Stimulated activated CD8-positive, alpha-beta memory T cell treated with anti-CD3 and anti-CD28 coated beads, Interleukin-12 subunit alpha, Interleukin-12 subunit beta, amount 100 ng/mL, for 1 hour (primary cell): Measurements from ENCODE around the gene PRKAR2B.
"Not testable (repeated sequence)": the region's sequence is repeated elsewhere in the genome, so short reads cannot be mapped to it uniquely, and the experiment has no call there.

Experiments
- DNase-seq: peaks from one replicate; pipeline ENCODE4 v3.0.0-alpha.2; 2020; ENCODE audit warnings: low read depth

The PRKAR2B gene

DNA sequence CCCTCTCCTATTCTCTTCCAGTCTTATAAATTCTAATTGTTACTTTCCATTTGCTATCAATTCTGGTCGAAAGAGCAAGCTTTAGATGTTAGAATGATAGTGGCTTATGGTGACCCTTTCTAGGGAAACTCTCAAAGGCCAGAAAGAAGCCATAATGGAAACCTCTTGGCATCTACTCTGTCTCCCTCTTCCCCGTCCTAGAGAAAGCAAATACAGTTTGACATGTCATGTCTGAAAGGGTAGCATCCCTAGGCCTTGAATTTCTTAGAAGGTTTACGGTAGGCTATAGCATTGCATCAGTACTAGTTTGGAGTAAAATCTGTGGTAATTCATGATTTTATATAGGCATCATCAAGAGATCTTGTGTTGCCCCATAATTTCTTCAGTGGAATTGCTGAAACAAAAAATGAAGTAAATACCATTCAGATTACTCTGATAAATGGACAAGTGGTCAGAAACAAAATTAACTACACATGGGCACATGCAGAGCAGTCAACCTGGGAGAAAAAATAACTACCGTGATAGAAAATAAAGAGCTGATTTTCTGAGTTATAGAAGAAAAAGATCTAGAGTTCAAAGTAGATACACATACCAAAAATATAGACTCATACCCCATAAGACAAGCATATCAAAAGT is 4.4 kb downstream of the PRKAR2B start:
- no peak for DNase-seq

DNA sequence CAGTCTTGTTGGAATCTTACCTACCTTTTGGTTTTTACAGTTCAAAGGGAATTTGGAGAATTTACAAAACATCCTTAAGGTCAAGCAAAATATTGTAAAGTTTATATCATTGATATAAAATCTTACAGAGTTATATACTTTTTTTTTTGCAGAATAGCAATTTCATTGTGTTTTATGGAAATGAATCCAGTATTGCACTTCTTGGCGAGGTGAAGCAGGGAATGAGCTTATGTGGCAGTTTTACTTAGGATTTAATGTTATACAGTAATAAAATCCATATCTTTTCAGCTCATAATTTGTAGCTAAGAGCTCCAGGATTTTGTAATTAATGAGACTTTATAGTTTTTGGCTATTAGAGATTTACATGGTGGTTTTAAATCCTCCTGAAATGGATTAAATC is 5.0 kb downstream of the PRKAR2B start:
- no peak for DNase-seq

DNA sequence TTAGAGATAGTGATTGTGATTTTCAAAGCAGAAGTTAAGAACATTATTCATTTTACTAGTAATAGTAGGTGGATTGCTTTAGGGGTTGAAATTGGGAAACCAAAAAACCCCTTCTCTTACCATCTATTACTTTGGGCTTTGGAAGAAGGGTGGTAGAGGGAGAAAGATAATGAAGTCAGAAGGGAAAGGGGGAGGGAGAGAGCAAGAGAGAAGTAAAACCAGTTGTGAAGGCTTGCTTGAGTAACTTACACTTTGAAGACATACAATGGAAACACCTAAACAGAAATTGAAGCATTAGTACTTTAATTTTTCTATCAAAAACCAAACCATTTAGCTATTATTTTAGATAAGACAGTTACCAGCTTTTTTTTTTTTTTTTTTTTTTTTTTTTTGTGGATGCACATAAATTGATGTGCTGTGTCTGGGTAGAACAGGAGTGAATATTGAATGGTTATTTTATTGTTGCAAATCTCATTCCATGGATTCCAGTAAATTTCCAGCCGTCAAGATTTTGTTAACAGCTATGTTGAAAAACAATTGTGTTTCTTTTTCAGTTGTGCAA is 5.5 kb downstream of the PRKAR2B start:
- DNase-seq: no peak

DNA sequence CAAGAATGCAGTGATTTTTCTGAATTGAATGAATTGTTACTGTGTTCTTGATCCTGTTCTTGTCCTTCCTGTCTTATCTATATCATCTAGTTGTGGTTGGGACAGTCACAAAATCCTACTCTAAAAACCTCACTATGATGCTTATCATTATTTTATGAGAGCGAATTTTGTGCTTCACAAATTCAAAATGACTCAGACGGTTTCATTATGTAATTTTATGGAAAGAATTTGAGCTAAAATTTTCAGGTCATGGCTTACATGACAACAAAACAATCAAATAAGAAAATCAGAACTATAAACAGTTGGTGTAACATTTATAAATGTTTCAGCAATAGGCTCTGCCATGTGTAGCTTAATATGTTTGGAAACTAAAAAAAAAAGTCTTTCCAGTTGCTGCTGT is 6.9 kb downstream of the PRKAR2B start:
- DNase-seq: no peak

DNA sequence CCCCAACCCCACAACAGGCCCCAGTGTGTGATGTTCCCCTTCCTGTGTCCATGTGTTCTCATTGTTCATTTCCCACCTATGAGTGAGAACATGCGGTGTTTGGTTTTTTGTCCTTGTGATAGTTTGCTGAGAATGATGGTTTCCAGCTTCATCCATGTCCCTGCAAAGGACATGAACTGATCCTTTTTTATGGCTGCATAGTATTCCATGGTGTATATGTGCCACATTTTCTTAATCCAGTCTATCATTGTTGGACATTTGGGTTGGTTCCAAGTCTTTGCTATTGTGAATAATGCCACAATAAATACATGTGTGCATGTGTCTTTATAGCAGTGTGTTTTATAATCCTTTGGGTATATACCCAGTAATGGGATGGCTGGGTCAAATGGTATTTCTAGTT is 10.5 kb downstream of the PRKAR2B start:
- DNase-seq: not testable (repeated sequence)

DNA sequence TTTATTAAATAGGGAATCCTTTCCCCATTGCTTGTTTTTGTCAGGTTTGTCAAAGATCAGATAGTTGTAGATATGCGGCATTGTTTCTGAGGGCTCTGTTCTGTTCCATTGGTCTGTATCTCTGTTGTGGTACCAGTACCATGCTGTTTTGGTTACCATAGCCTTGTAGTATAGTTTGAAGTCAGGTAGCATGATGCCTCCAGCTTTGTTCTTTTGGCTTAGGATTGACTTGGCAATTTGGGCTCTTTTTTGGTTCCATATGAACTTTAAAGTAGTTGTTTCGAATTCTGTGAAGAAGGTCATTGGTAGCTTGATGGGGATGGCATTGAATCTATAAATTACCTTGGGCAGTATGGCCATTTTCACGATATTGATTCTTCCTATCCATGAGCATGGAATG is 11.6 kb downstream of the PRKAR2B start:
- DNase-seq: not testable (repeated sequence)

DNA sequence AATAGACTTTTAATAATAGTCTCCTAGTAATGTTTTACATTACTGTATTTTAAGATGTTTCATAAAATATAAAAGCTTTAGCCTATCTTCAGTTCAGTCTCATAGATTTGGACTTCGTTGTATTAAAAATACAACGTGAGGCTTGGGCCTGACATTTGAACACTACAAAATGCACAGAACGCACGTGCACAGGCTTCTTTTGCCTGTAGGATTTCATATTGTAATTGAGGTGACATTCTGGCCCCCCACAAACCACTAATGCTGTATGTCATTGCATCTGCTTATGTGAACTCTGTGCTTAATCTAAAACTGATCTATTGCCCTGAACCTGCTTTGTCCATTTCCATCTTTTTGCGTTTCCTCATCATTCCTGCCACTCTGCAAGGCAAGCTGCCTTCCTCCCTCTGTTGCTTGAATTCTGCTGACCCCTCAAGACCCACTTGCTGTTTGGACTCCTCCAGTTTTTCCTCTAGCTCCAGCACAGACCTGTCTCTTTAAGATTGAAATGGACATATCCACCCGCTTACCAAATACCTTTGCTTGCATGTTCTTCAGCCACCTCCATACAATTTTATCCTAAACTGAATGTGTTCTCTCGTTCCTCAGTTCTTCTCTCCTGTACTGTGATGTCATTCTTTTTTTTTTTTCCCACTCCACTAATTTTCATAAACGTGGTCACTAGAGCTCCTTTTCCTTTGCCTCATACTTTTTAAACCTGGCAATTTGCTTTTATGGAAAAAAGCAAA is 12.4 kb downstream of the PRKAR2B start:
- no peak for DNase-seq

DNA sequence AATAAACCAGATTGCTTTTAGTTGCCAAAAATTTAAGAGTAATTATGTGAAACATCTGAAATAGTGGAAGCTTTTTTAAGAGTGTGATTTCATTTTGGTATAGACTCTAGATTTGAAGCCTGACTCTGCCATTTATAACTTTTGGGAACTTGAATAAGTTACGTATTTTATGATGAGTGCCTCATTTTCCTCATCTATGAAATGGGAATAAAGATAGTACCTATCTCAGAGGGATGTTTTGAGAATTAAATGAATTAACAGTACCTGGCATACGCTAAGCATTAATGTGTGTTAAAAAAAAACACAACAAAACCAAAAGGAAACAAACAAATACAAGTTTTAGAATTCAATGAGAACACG is 12.9 kb downstream of the PRKAR2B start:
- no peak for DNase-seq

DNA sequence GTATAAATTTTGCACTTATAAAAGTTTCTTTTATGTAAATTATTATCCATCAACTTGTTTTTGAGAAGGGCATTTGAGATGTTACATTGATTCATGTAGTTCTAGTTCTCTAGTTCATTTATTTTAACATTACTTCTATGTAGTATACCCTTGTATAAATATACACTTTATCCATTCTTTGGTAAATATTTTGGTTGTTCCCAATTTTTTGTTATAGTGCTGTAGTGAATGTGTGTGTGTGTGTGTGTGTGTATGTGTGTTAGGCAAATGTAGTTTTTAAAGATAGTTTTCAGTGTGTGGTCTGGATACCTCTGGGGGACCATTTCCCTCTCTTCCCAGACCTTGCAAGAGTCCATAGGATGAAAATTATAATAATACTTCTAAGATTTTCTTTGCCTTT is 15.0 kb downstream of the PRKAR2B start:
- no peak for DNase-seq

DNA sequence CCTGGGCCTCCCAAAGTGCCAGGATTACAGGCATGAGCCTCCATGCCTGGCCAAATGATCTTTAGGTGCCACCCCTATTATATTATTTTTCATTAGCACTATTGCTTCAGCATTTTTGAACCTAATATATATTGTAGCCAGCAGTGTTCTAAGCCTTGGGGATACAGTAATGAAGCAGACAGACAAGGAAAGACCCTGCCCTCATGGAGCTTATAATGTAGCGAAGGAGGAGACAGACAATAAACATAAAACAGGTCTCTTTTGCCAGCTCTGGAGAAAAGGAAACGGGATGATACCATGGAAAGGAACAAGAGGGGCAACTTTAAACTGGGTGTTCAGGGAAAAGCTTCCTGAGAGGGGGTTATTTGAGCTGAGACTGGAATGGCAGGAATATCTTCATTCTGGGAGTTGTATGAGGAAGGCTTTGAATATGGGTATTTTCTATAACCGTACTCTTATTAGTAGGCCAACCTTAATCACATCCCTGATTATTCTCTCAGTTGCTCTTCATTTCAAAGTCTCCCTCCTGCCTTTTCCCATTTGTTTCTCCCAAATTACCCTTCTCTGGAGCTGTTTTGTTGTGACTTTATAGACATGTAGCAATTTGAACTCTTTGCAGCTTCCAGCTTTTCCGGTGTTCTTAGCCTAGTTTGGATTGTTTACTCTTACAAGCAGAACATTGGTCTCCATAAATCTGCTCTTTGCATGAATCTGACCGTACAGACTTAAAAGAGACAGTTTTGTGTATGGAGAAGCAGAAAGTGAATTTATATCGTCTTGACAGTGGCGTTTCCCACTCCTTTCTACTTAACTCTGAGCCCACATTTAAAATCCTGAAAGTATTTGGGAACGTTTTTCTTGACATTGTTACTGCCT is 19.0 kb downstream of the PRKAR2B start:
- no peak for DNase-seq

DNA sequence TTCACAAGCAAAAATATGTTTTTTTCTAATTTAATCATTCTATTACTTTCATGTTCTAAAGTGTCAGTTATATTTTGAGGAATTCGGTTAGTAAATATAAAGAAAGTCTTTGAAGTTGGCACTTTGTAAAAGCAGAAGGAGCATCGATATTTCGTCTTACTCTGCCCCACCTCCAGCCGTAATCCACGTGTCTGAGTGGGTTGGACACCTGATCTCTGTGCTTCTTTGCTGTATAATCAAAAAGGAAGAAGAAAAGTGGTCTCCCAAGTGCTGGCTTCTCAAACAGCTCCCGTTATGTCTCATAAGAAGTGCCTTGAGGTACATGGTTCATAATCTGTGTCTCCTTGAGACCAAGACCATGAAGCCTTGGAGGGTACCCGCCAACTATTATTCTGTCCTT is 19.8 kb downstream of the PRKAR2B start:
- no peak for DNase-seq

DNA sequence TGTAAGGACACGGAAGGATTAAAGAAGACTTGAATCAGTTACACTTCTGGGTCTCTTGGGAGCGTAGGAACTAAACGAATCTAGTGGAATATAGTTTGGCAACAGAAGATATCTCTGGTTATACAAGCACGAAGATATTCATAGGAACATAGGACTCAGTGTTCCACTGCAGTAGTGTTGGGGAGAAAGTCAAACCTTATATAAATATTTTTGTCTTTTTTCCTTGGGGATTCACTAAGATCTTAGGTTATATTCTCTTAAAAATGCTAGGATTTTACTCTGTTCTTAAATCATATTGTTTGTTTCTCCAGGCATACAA is 21.4 kb downstream of the PRKAR2B start:
- no peak for DNase-seq

DNA sequence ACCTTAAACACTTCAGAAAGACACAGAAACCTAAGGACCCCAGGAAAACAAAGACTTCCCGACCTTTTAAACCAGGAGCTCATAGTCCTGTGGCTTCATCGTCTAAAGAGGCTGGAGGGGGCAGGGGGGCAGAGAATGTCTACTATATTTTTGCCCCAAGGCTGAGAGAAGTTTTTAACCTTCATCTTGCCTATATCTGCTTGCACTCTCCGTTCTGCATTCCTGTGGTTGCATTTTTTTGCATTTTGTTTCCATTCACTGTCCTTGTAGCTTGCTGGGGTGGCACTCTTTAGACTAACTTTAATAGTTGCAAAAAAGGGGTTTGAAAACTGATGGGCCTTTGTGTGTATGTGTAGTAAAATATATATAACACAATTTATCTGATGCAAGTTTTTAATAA is 23.7 kb downstream of the PRKAR2B start:
- DNase-seq: no peak

DNA sequence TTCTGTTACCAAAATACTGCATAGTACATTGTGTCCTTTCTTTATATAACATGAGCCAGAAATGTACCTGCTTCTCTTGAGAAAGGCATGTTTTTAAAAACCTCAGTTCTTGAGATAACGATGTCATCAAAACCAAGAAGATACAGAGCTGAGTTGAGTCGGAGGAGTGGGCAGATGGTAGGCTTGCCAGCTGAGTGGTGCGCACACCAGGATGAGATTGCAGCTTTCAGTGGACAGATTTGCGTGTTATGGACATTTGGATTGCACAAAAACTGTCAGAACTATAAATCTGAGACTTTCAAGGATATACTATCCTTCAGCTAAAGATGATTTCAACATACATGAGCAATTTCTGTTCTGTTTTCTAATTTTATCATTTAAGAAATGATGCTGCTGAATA is 25.0 kb downstream of the PRKAR2B start:
- no peak for DNase-seq

DNA sequence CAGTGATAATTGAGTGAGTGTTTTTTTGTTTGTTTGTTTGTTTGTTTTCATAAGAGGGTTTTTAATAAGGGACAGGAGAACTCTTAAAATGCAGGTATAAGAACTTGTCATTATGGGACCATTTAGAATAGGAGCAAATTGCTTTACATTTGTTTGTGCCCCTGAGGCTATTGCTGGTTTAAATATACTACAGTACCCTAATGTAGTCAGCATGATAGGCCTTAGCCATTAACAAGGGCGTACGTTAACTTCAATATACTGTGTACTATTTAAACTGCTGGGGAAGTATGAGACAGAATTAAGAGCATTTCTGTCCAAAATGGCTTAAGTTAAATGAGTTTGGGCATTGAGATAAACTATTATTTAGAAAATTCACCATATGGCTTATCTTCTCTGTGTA is 26.2 kb downstream of the PRKAR2B start:
- no peak for DNase-seq

DNA sequence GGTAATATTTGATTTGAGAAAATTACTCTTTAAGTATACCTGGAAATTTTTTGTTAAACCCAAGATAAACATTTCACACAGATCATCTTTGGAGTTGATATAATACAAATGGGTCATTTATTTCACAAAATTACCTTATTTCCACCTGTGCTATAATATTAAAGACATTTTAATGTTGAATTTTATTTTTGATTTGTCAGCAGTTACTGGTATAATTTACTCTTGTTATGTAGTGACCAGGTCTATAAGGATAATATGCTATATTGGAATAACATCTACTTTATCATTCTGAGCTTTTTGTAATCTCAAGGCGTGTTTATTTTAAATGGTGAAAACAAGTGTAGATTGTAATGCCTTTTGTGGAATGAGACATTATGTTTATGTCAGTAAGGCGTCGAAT is 26.6 kb downstream of the PRKAR2B start:
- no peak for DNase-seq

DNA sequence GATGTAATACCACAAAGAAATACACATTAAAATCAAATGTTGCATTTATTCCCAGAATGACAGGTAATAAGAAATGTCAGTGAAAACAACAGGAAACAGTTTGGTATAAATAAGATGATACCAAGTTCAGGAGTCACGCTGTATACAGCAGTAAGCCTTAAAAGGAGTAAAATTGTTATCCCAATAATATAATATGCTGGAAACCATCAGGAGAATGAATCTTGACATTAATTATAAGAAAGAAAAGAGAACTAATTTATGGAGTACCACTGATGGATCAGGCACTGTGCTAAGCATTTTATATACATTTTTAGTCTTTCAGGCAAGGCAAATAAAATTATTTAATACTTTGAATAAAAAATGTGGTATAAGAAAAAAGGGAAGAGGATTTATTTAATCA is 27.6 kb downstream of the PRKAR2B start:
- DNase-seq: no peak

DNA sequence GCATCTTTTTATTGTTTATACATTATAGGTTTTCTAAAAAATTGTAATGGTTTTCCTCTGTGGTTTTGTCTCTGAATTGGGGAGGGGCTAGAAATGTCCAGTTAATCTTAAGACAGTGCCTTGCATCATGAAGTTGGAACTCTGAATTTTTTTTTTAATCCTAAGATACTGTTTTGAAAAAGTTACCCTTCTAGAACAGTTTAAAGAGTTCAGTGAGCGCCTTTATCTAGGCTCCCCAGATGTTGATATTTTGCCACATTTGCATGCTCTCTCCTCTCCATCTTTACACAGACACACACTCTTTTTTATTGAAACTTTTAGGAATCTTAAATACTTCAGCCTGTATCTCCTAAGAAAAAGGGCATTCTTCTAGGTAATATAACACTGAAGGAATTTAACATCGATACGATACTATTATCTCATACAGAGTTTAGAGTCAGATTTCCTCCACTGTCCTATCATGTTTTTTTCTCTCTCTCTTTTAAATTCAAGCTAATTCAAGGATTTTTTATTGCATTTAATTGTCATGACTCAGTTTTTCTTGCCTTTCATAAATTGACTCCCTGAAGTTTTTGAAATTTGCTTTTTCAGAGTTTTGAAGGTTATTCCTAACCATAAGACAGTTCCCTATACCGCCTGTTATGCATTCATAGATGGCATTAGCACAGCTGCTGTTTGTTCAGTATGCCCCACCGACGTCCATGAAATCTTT is 31.5 kb downstream of the PRKAR2B start:
- no peak for DNase-seq

DNA sequence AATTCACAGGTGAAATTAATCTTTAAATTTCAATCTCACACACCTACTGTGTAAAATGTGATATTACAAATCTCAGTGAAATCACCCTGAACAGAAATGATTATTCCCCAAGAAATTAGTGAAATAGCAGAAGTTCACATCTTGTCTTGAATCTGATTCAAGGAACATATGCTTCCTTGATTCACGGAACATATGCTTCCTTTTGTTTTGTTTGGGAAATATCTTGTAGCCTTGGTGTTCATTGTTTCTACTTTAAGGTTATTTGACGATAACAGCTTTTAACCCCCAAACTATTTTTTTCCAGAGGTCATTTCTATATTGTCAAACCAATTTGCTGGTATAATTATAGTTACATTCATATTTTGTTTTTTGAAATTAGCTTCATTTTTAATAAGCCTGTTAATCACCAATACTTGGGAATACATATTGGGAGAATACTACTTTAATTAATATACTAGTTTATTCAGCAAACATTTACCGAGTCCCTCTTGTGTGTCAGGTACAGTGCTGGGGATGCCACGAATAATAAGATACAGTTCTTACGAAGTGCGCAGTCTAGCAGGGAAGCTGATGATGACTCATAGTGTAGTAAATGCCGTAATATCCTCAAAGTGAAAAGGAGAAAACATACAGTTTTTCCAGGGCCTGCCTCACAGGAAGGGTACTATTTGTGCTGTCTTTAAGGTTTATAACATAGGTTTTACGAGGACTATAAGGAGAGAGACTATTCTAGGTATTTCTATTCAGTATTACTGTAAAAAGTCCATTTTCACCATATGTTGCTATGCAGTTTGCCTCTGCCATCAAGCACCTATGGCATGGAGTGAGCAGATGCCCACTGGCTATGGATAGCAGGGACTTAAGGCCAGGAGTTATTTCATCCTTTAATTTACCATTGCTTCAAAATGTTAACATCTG is 32.5 kb downstream of the PRKAR2B start:
- DNase-seq: no peak

DNA sequence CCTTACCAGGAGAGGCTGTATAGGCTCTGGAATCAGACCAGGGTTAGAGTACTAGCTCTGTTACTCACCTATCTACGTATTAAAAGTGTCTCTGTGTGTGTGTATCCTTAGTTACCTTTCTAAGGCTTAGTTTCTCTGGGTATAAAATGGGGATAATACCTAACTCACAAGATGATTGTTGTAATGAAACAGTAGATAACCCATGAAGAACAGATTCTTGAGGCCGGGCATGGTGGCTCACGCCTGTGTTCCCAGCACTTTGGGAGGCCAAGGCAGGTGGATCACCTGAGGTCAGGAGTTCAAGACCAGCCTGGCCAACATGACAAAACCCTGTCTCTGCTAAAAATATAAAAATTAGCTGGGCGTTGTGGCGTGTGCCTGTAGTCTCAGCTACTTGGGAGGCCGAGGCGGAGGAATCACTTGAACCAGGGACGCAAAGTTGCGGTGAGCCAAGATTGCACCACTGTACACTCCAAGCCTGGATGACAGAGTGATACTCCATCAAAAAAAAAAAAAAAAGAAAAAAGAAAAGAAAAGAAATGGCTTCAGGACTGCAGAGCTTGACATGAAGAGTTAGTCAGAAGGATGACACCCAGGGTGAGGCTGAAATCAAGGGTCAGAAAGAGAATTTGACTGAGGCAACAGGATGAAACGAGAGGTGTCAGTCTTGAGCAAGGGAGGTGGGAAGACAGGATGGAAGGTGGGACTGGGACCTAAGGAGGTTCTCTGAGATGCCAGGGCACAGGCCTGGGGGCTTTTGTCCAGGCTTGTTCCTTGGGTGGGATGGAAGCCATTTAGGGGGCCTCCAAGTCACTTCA is 33.4 kb downstream of the PRKAR2B start:
- DNase-seq: no peak
